Liver (tissue), 2 donors: ENCODE measurements around the gene WNT4.

Experiments used
- RAD21 ChIP-seq, 2 donors: IDR thresholded peaks; 2 replicates each; pipeline ENCODE4 v1.6.1; 2016; ENCODE audit warnings: antibody characterized with exemption in 2 of 2, mild to moderate bottlenecking in 2 of 2
- TF ChIP-seq, protein P1 (sequence below): IDR thresholded peaks from 2 replicates; pipeline ENCODE4 v1.6.1; 2016; ENCODE audit warnings: antibody characterized with exemption
- donor health status: healthy.

DNA sequence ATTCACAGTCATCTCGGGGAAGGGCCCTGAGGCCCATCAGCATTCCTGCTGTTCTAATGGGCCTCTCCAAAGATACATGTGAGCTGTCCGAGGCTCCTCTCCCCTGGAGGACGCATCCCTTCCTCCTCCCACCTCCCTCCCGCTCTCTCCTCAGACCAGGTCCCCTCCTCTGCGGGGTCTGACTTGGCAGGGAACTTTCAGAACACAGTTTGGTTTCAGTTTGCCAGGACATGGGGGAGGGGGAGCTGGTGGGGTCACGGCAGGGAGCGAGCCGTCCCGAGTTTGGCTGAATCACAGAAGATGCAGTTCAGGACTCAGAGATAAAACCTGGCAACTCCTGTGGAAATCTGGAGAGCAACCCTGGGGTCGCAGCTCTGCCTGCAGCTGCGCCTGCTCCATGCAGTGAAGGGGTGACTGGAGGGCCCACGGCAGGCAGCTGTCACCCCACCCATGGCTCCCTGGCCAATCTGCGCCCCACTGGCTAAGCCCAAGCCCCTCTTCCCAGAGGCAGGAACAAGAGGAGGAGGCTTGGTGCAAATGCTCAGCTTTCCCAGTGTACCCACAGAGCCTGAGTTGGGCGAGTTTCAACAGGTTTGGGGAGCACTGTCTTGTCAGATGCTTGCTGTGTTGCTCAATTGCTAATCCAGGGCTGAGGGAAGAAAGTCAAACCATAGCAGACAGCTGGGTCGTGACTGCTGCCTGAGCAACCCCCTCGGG lies 5.7 kb downstream of the WNT4 start:
- no peak for TF ChIP-seq RAD21 (IDR thresholded peaks at IDR 0.05)
- TF ChIP-seq, protein P1, sequence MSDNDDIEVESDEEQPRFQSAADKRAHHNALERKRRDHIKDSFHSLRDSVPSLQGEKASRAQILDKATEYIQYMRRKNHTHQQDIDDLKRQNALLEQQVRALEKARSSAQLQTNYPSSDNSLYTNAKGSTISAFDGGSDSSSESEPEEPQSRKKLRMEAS, result no peak
